Pancreas (tissue), 10 donors: ENCODE data around the gene FAM120A. TPM values are rescaled to one million over a fixed set of nuclear protein-coding genes. Genes with fewer than 3 reads are reported as not detected.
A peak's percentile ranks its signal among the peaks of the same experiment; 100 is the strongest.

Experiments used
- ATAC-seq, 4 donors: fragments of 200-7000 bp; cut with Tn5 transposase; one replicate each; pipeline versions ENCODE4 v1.8.0 to v1.9.1; 2020; ENCODE audit warnings: mild to moderate bottlenecking in 4 of 4, moderate library complexity in 4 of 4
- DNase-seq, 6 donors: peaks; one replicate each; pipeline ENCODE4 v3.0.0-alpha.2; 2020
- FAIRE-seq: peaks from 2 replicates; lab custom pipeline; 2012; peaks lifted over from hg19 to GRCh38; lab: Jason Lieb, UNC
- H3K27ac ChIP-seq, 4 donors: fragments of 200-600 bp; sonication (generic); 1 replicate in 3 of 4; 2 replicates in 1 of 4; pipeline versions ENCODE4 v1.5.0 to v1.8.0; 2020
- H3K27me3 ChIP-seq, 4 donors: fragments of 200-600 bp; one replicate each; pipeline ENCODE4 v1.8.0; 2021
- H3K36me3 ChIP-seq, 3 donors: fragments of 200-600 bp; sonication (generic) in 1 of 3; one replicate each; pipeline versions ENCODE4 v1.5.0 to v1.8.0; 2020 to 2021
- H3K4me1 ChIP-seq, 3 donors: fragments of 200-600 bp; one replicate each; pipeline ENCODE4 v1.8.0; 2021
- H3K4me3 ChIP-seq, 4 donors: fragments of 200-600 bp; sonication (generic) in 2 of 4; one replicate each; pipeline versions ENCODE4 v1.5.0 to v1.8.0; 2020 to 2021
- H3K9me3 ChIP-seq, 4 donors: fragments of 200-600 bp; one replicate each; pipeline ENCODE4 v1.8.0; 2021
- CTCF ChIP-seq, 4 donors: fragments of 200-600 bp; sonication (generic) in 3 of 4; IDR thresholded peaks; one replicate each; pipeline versions ENCODE4 v1.5.0 to v1.8.0; 2021; ENCODE audit warnings: antibody characterized with exemption in 4 of 4
- WGBS, 2 donors: extraction: QIAGEN DNeasy Blood & Tissue Kit; methylation state at CpG; one replicate each; pipeline ENCODE4 v1.1.7; 2013; 5-methylcytosine and 5-hydroxymethylcytosine counted together
- intact Hi-C, 3 donors: fragments of 100-400 bp; cut with DNase I; formaldehyde crosslinking; loops; one replicate each; pipeline versions ENCODE4 v1.11.1 to v1.14.2; 2022
- polyA plus RNA-seq, 2 donors: library from polyadenylated mRNA; stranded (reverse); fragments of 200-250 nt; gene quantifications; one replicate each; pipeline ENCODE4 v1.2.3, GENCODE V29; 2013
- total RNA-seq, 6 donors: library from RNA; stranded (reverse); fragmentation: NEBNext Ultra II Directional in 4 of 6; extraction: Animal tissue kit (Norgen Biotek cat#: 25700) in 4 of 6; gene quantifications; one replicate each; pipeline versions ENCODE4 v1.2.1 to v1.2.4, GENCODE V29; 2021 to 2023
- donor health status: healthy with polysubstance abuse.
- donor health status: DM: no; HTN: no; CAD: no; lungs with moderate emphysema.
- donor health status: DM: no; HTN: no; CAD: no.
- donor health status: control.
- donor health status: control.
- donor health status: Bipolar disorder and iron deficiency.
- donor health status: DM: yes; HTN: yes; CAD: no.
- donor health status: DM: no; HTN: no; CAD: no.
- donor health status: DM: no; HTN: no; CAD: no.
- donor health status: DM: yes; HTN: yes; CAD: no.

FAM120A gene
- total and polyA plus RNA-seq, 8 donors = 24.2 to 66.4 (median 54.0) TPM

- peaks cover 0 to 18% (median 8%) of the 10 kb centered on the region in 3 donors for H3K36me3 ChIP-seq
- H3K27me3 ChIP-seq = no peaks in the 10 kb centered on the region
- WGBS, 2 donors = 92% methylated on average over 4 of the region's 4 CpGs
- FAIRE-seq (no peak), DNase-seq (no peak), ATAC-seq (no peak)
- no peaks in the 10 kb centered on the region for H3K9me3 ChIP-seq
- intact Hi-C loops = no loop called here
- H3K27ac ChIP-seq = peak overlapping the region in 2 of 4 donors; percentile 12 to 35
- H3K4me3 ChIP-seq = no peak overlapping the region
- H3K4me1 ChIP-seq = peaks cover 0 to 8% (median 0%) of the 10 kb centered on the region in 3 donors
- no peak for TF ChIP-seq CTCF (IDR thresholded peaks at IDR 0.05)
Measured at GRCh38 chr9:93500571-93501298, 49.2 kb downstream of the FAM120A start.

- Histone ChIP-seq H3K27me3 (no peaks in the 10 kb centered on the region), H3K4me1 (peaks cover 0 to 8% (median 0%) of the 10 kb centered on the region in 3 donors), H3K27ac (peak overlapping the region in 2 of 4 donors; percentile 12 to 35), H3K4me3 (no peak overlapping the region), H3K9me3 (no peaks in the 10 kb centered on the region), H3K36me3 (peaks cover 0 to 18% (median 8%) of the 10 kb centered on the region in 3 donors)
- 59 to 61% methylated on average over 4 of the region's 4 CpGs for WGBS, 2 donors
- no peak for FAIRE-seq
- no peak for TF ChIP-seq CTCF (IDR thresholded peaks at IDR 0.05)
- no peak for DNase-seq
- intact Hi-C loops = no loop called here
- ATAC-seq = peak in 3 of 4 donors; percentile 37 to 54 (median 37)
Measured at GRCh38 chr9:93501406-93501805, 49.9 kb downstream of the FAM120A start.

- intact Hi-C loops = no loop called here
- no peak for FAIRE-seq
Measured at GRCh38 chr9:93503381-93503780, 51.9 kb downstream of the FAM120A start.

GRCh38 chr9:93505541-93506132, 54.2 kb downstream of the FAM120A start:
- no peaks in the 10 kb centered on the region for H3K36me3 ChIP-seq
- H3K4me3 ChIP-seq = no peak overlapping the region
- H3K27me3 ChIP-seq = no peaks in the 10 kb centered on the region
- peaks cover 0 to 5% (median 0%) of the 10 kb centered on the region in 3 donors for H3K4me1 ChIP-seq
- FAIRE-seq = no peak
- TF ChIP-seq CTCF (IDR thresholded peaks at IDR 0.05) = no peak
- ATAC-seq = peak in 1 of 4 donors; percentile 46
- 75 to 81% methylated on average over 4 of the region's 4 CpGs for WGBS, 2 donors
- intact Hi-C loops = no loop called here
- H3K9me3 ChIP-seq = no peaks in the 10 kb centered on the region
- no peak overlapping the region for H3K27ac ChIP-seq
- DNase-seq = no peak

More at GRCh38 chr9:93503381-93503780, 51.9 kb downstream of the FAM120A start:
- peaks cover 0 to 8% (median 0%) of the 10 kb centered on the region in 3 donors for H3K4me1 ChIP-seq
- H3K4me3 ChIP-seq = no peak overlapping the region
- H3K27me3 ChIP-seq = no peaks in the 10 kb centered on the region
- no peak for TF ChIP-seq CTCF (IDR thresholded peaks at IDR 0.05)
- H3K9me3 ChIP-seq = no peaks in the 10 kb centered on the region
- DNase-seq = no peak
- peaks cover 0 to 5% (median 2%) of the 10 kb centered on the region in 3 donors for H3K36me3 ChIP-seq
- ATAC-seq = no peak
- 96% methylated on average over 4 of the region's 4 CpGs for WGBS, 2 donors
- H3K27ac ChIP-seq = no peak overlapping the region
